B cell (primary cell): ENCODE results near the gene CYS1. TPM values are rescaled to one million over a fixed set of nuclear protein-coding genes. Genes with fewer than 3 reads are reported as not detected.

Experiments
- ATAC-seq: fragments of 200-7000 bp; cut with Tn5 transposase; one replicate; pipeline ENCODE4 v1.10.0; 2021; ENCODE audit warnings: low read depth, mild to moderate bottlenecking, moderate number of reproducible peaks, moderate library complexity
- CTCF ChIA-PET: fragments of 350-600 bp; sonication (Branson Sonifier 250); formaldehyde crosslinking; loops from one replicate; lab custom pipeline; 2021; ENCODE audit warnings: antibody characterized with exemption, inconsistent platforms; lab: Charles Lee
- POLR2A ChIA-PET: fragments of 350-600 bp; sonication (Branson Sonifier 250); formaldehyde crosslinking; loops from one replicate; lab custom pipeline; 2021; ENCODE audit warnings: antibody characterized with exemption; lab: Charles Lee
- DNase-seq: peaks from one replicate; pipeline ENCODE4 v3.0.0; 2013
- H2AFZ ChIP-seq: 2 replicates; pipeline ENCODE4 v1.6.1; 2012; ENCODE audit warnings: mild to moderate bottlenecking, low read depth, low read length; ENCODE audit not compliant: insufficient read depth, poor library complexity, severe bottlenecking
- H3K27ac ChIP-seq, 2 donors: 1 replicate in 1 of 2; 2 replicates in 1 of 2; pipeline ENCODE4 v1.5.1; 2012 to 2013; ENCODE audit warnings: low read length in 2 of 2, mild to moderate bottlenecking in 2 of 2, moderate library complexity in 1 of 2
- H3K27me3 ChIP-seq, 4 experiments: fragments of 200-600 bp in 1 of 4; sonication (generic) in 1 of 4; replicated peaks in 1 of 4; 1 replicate in 2 of 4; 2 replicates in 2 of 4; pipeline versions ENCODE4 v1.6.1 to v1.7.0; 2013 to 2016; ENCODE audit warnings: low read length in 3 of 4, mild to moderate bottlenecking in 2 of 4, mixed read lengths in 1 of 4, moderate library complexity in 1 of 4; ENCODE audit not compliant: insufficient read depth in 4 of 4, control insufficient read depth in 3 of 4; ENCODE audit errors: control extremely low read depth in 1 of 4
- H3K36me3 ChIP-seq, 2 experiments: replicated peaks in 1 of 2; 1 replicate in 1 of 2; 2 replicates in 1 of 2; pipeline versions ENCODE4 v1.6.1 to v1.7.1; 2013; ENCODE audit warnings: low read length in 1 of 2; ENCODE audit not compliant: insufficient read depth in 2 of 2, control insufficient read depth in 1 of 2; ENCODE audit errors: control extremely low read depth in 1 of 2, extremely low read depth in 1 of 2
- H3K4me1 ChIP-seq, 2 donors: fragments of 200-600 bp in 1 of 2; sonication (generic) in 1 of 2; 1 replicate in 1 of 2; 2 replicates in 1 of 2; pipeline versions ENCODE4 v1.5.1 to v1.6.1; 2013 to 2017; ENCODE audit warnings: low read length in 2 of 2; ENCODE audit not compliant: control insufficient read depth in 2 of 2, insufficient read depth in 2 of 2
- H3K4me2 ChIP-seq: replicated peaks from 2 replicates; pipeline ENCODE3; 2012; ENCODE audit warnings: mild to moderate bottlenecking, low read depth, low read length; ENCODE audit not compliant: poor library complexity, severe bottlenecking
- H3K4me3 ChIP-seq, 5 experiments: fragments of 200-600 bp in 1 of 5; sonication (generic) in 1 of 5; 1 replicate in 3 of 5; 2 replicates in 2 of 5; pipeline versions ENCODE4 v1.5.1 to v1.7.0; 2011 to 2016; ENCODE audit warnings: low read length in 4 of 5, mild to moderate bottlenecking in 4 of 5, low read depth in 2 of 5, control low read depth in 1 of 5, moderate library complexity in 1 of 5; ENCODE audit not compliant: insufficient read depth in 1 of 5; ENCODE audit errors: control extremely low read depth in 1 of 5, extremely low read depth in 1 of 5
- H3K79me2 ChIP-seq: fragments of 200-600 bp; sonication (generic); one replicate; pipeline ENCODE4 v1.6.0; 2016; ENCODE audit warnings: low read length; ENCODE audit not compliant: control insufficient read depth, insufficient read depth
- H3K9ac ChIP-seq: fragments of 200-600 bp; sonication (generic); 2 replicates; pipeline ENCODE4 v1.6.1; 2017; ENCODE audit warnings: mild to moderate bottlenecking, low read length, moderate library complexity
- H3K9me3 ChIP-seq, 3 donors: one replicate each; pipeline versions ENCODE4 v1.6.1 to v1.7.1; 2013; ENCODE audit warnings: low read length in 2 of 3; ENCODE audit not compliant: control insufficient read depth in 2 of 3, insufficient read depth in 1 of 3; ENCODE audit errors: control extremely low read depth in 1 of 3
- H4K20me1 ChIP-seq: 2 replicates; pipeline ENCODE4 v1.6.0; 2012; ENCODE audit warnings: mild to moderate bottlenecking, low read length; ENCODE audit not compliant: insufficient read depth, control insufficient read depth, poor library complexity, severe bottlenecking
- H3K27ac Mint-ChIP-seq: one replicate; pipeline ENCODE4 v1.8.0; 2021; ENCODE audit warnings: mixed read lengths
- H3K27me3 Mint-ChIP-seq: one replicate; pipeline ENCODE4 v1.8.0; 2021; ENCODE audit warnings: mixed read lengths
- H3K4me1 Mint-ChIP-seq: one replicate; pipeline ENCODE4 v1.8.0; 2021; ENCODE audit warnings: mixed read lengths
- H3K4me3 Mint-ChIP-seq: one replicate; pipeline ENCODE4 v1.8.0; 2021; ENCODE audit warnings: mixed read lengths
- H3K9me3 Mint-ChIP-seq: one replicate; pipeline ENCODE4 v1.8.0; 2022; ENCODE audit warnings: mixed read lengths; ENCODE audit not compliant: insufficient read depth
- CTCF ChIP-seq: fragments of 200-600 bp; IDR thresholded peaks from one replicate; pipeline ENCODE4 v1.8.0; 2022; ENCODE audit warnings: antibody characterized with exemption, mild to moderate bottlenecking
- EZH2 ChIP-seq: IDR thresholded peaks from 2 replicates; pipeline ENCODE4 v1.6.1; 2012; ENCODE audit warnings: borderline replicate concordance, low read depth, mild to moderate bottlenecking, moderate library complexity, low read length; ENCODE audit not compliant: insufficient read depth, poor library complexity, severe bottlenecking
- WGBS: methylation state at CpG from one replicate; pipeline ENCODE4 v1.1.5; 2013; ENCODE audit warnings: missing lambda C conversion rate; ENCODE audit not compliant: insufficient coverage; 5-methylcytosine and 5-hydroxymethylcytosine counted together
- intact Hi-C: fragments of 100-400 bp; cut with micrococcal nuclease; formaldehyde crosslinking; loops from one replicate; pipeline ENCODE4 v1.10.0; 2022
- polyA plus RNA-seq: library from polyadenylated mRNA; depleted of rRNA; stranded (reverse); fragments of >200 nt; gene quantifications from 2 replicates; pipeline ENCODE4 v1.2.3, GENCODE V29; 2012
- total RNA-seq, 2 donors: library from RNA; stranded (reverse); fragments of 120-200 nt in 1 of 2; gene quantifications; 1 replicate in 1 of 2; 2 replicates in 1 of 2; pipeline versions ENCODE4 v1.2.3 to v1.2.4, GENCODE V29; 2013 to 2022

Gene CYS1
- total and polyA plus RNA-seq, 2 donors (not counting 1 experiment from before 2014, with no cell fraction given): not detected

- H3K9me3 Mint-ChIP-seq: no peaks in the 10 kb centered on the region
- peaks cover 0 to 78% (median 54%) of the 10 kb centered on the region in 4 experiments for H3K27me3 ChIP-seq
- peaks cover 75% of the 10 kb centered on the region for H3K27me3 Mint-ChIP-seq
- H4K20me1 ChIP-seq: no peaks in the 10 kb centered on the region
- no peaks in the 10 kb centered on the region for H3K36me3 ChIP-seq
- TF ChIP-seq EZH2 (peak; percentile 86), CTCF (no peak)
- DNase-seq (peak; percentile 53), ATAC-seq (peak; percentile 53)
- H3K9ac ChIP-seq: peak overlapping the region; percentile 45
- ChIA-PET CTCF (interaction anchor here (1.1 to 13.0 kb wide), 4 partner anchors 9 to 356 kb away, joined by 3 to 220 read pairs (median 4); no protein-coding TSS in a partner anchor), POLR2A (no interaction called here)
- no peak overlapping the region for H3K27ac ChIP-seq
- peak overlapping the region; percentile 17 for H3K27ac Mint-ChIP-seq
- H3K4me3 ChIP-seq: peak overlapping the region in 3 of 5 experiments; percentile 18 to 38 (median 20)
- H3K4me3 Mint-ChIP-seq: peak overlapping the region; percentile 84
- peak overlapping the region; percentile 91 for H3K4me2 ChIP-seq
- peaks cover 17 to 30% of the 10 kb centered on the region in 2 donors for H3K4me1 ChIP-seq
- H3K4me1 Mint-ChIP-seq: peaks cover 13% of the 10 kb centered on the region
- intact Hi-C loops: no loop called here
- peak overlapping the region; percentile 5 for H2AFZ ChIP-seq
- peaks cover 0 to 4% (median 0%) of the 10 kb centered on the region in 3 donors for H3K9me3 ChIP-seq
- H3K79me2 ChIP-seq: no peaks in the 10 kb centered on the region
- WGBS: under 1% methylated on average over 51 of the region's 53 CpGs
Observed at GRCh38 chr2:10079266-10079869, 843 bp downstream of the CYS1 start.

- ChIA-PET POLR2A (no interaction called here), CTCF (interaction anchor here (1.1 to 13.0 kb wide), 4 partner anchors 8 to 357 kb away, joined by 3 to 220 read pairs (median 4); no protein-coding TSS in a partner anchor)
- H3K27ac ChIP-seq: no peak overlapping the region
- peaks cover 13% of the 10 kb centered on the region for H3K4me1 Mint-ChIP-seq
- peaks cover 0 to 73% (median 49%) of the 10 kb centered on the region in 4 experiments for H3K27me3 ChIP-seq
- no peak for TF ChIP-seq CTCF
- no peak for TF ChIP-seq EZH2
- peaks cover 17 to 30% of the 10 kb centered on the region in 2 donors for H3K4me1 ChIP-seq
- H3K9me3 ChIP-seq: peaks cover 0 to 4% (median 0%) of the 10 kb centered on the region in 3 donors
- H3K27ac Mint-ChIP-seq: no peak overlapping the region
- H3K9ac ChIP-seq: peak overlapping the region; percentile 45
- 36% methylated on average over 8 of the region's 12 CpGs for WGBS
- H2AFZ ChIP-seq: peak overlapping the region; percentile 5
- no peaks in the 10 kb centered on the region for H4K20me1 ChIP-seq
- no peak for DNase-seq
- no peaks in the 10 kb centered on the region for H3K9me3 Mint-ChIP-seq
- intact Hi-C loops: no loop called here
- H3K4me3 Mint-ChIP-seq: peak overlapping the region; percentile 84
- peaks cover 75% of the 10 kb centered on the region for H3K27me3 Mint-ChIP-seq
- peak overlapping the region in 1 of 5 experiments; percentile 18 for H3K4me3 ChIP-seq
- ATAC-seq: no peak
- peak overlapping the region; percentile 91 for H3K4me2 ChIP-seq
- H3K79me2 ChIP-seq: no peaks in the 10 kb centered on the region
- no peaks in the 10 kb centered on the region for H3K36me3 ChIP-seq
Observed at GRCh38 chr2:10078704-10079265, 1.4 kb downstream of the CYS1 start.
